ENCODE measurements around the gene SAMD3. TPM values are rescaled to one million over a fixed set of nuclear protein-coding genes. Genes with fewer than 3 reads are reported as not detected.

The SAMD3 gene
- total RNA-seq, 1 donor from 2014 or later = 2.4 TPM

DNA sequence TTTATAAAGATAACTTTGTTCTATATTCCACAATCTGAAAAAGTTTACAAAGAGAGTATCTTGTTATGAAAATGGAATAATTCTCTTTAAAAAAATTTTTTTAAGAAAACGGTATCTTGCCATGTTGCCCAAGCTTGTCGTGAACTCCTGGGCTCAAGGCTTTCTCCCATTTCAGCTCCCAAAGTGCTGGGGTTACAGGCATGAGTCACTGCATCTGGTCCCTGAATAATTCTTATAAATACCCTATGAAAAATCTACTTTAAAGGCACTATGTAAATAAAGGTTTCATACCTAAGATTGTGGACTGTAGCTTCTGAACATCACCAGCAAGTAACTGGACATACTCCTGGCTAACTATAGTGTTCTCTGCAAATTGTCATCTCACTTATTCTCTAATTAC is 60.3 kb downstream of the SAMD3 start:
- Mint-ChIP-seq H3K36me3 (no peaks in the 10 kb centered on the region), H3K9me3 (no peaks in the 10 kb centered on the region), H3K4me1 (ENCODE audit: unreplicated experiment) (no peaks in the 10 kb centered on the region), H3K27me3 (no peaks in the 10 kb centered on the region), H3K4me3 (no peak overlapping the region), H3K27ac (no peak overlapping the region)
- DNase-seq (ENCODE audit: extremely low spot score, unreplicated experiment) = no peak
- TF ChIP-seq, protein P1, sequence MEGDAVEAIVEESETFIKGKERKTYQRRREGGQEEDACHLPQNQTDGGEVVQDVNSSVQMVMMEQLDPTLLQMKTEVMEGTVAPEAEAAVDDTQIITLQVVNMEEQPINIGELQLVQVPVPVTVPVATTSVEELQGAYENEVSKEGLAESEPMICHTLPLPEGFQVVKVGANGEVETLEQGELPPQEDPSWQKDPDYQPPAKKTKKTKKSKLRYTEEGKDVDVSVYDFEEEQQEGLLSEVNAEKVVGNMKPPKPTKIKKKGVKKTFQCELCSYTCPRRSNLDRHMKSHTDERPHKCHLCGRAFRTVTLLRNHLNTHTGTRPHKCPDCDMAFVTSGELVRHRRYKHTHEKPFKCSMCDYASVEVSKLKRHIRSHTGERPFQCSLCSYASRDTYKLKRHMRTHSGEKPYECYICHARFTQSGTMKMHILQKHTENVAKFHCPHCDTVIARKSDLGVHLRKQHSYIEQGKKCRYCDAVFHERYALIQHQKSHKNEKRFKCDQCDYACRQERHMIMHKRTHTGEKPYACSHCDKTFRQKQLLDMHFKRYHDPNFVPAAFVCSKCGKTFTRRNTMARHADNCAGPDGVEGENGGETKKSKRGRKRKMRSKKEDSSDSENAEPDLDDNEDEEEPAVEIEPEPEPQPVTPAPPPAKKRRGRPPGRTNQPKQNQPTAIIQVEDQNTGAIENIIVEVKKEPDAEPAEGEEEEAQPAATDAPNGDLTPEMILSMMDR (conservative IDR thresholded peaks at IDR 0.05) = no peak

DNA sequence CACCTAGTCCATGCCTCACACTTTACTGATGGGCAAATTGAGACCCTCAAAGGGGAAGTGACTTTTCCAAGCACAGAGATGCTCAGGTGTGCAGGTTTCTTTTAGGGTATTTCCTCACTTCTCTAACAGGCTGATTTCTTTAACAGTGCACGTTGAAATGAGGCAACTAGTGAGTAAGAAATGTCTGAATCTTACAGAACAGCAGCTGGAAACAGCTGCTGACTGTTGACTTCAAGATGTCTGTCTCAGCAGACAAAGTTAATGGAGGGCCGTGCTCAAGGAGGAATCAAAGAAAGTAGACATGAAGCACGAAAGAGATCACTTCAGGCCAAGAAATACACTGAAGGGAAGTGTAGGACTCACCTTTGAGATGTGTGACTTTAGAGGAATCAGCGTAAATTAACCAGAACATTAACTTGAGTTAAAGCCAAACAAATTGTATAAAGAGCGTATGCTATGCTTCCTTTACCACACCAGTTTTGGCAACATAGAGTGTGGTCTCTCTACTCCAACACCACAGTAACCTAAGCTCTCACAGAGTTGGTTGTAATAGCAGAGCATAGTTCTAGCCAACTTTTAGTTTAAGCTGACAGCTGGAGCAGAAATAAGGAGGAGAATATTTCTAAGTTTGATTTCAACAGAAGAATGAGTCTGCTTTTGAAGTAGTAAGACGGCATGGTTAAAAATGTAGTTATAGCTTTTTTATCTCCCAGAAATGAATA is 60.9 kb downstream of the SAMD3 start:
- Mint-ChIP-seq H3K4me1 (ENCODE audit: unreplicated experiment) (no peaks in the 10 kb centered on the region), H3K4me3 (no peak overlapping the region), H3K27ac (no peak overlapping the region), H3K27me3 (no peaks in the 10 kb centered on the region), H3K36me3 (no peaks in the 10 kb centered on the region), H3K9me3 (no peaks in the 10 kb centered on the region)
- TF ChIP-seq, protein P1 (conservative IDR thresholded peaks at IDR 0.05) = no peak
- no peak for DNase-seq (ENCODE audit: extremely low spot score, unreplicated experiment)

DNA sequence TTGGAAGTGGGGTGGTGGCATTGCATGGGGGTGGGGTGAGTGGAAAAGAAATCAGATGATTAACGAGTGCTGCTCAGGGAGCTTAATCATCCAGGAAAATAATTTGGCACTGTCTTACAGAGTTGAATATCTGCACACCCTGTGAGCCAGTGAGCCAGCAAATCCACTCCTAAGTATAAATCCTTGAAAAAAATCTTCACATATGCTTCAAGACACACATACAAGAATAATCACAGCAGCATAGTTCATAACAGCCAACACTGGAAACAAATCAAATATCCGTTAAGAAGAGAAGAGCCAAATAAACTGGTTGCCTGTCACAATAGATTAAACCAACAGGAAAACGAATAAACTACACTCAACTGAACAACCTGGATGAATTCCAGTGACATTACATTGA is 62.8 kb downstream of the SAMD3 start:
- TF ChIP-seq, protein P1 (conservative IDR thresholded peaks at IDR 0.05) = no peak
- no peak overlapping the region for H3K4me3 Mint-ChIP-seq
- no peaks in the 10 kb centered on the region for H3K27me3 Mint-ChIP-seq
- H3K9me3 Mint-ChIP-seq = no peaks in the 10 kb centered on the region
- DNase-seq (ENCODE audit: extremely low spot score, unreplicated experiment) = no peak
- H3K36me3 Mint-ChIP-seq = no peaks in the 10 kb centered on the region
- H3K4me1 Mint-ChIP-seq (ENCODE audit: unreplicated experiment) = no peaks in the 10 kb centered on the region
- no peak overlapping the region for H3K27ac Mint-ChIP-seq

DNA sequence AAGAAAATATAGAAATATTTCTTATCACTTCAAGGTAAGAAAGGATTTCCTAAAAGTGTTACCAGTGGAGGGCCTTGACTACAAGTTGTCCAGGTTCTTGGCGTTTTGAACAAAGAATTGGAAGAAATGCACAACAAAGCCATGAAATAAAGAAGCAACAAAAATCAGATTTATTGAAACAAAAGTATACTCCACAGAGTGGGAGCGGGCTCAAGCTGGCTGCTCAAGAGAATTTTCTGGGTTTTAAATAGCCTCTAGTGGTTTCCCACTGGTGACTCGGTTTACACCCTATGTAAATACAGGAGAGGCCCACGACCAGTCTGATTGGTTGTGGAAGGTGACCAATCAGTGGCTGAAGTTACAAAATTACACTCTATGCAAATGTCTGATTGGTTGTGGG is 64.2 kb downstream of the SAMD3 start:
- H3K36me3 Mint-ChIP-seq = no peaks in the 10 kb centered on the region
- TF ChIP-seq, protein P1 (conservative IDR thresholded peaks at IDR 0.05) = no peak
- DNase-seq (ENCODE audit: extremely low spot score, unreplicated experiment) = no peak
- no peaks in the 10 kb centered on the region for H3K4me1 Mint-ChIP-seq (ENCODE audit: unreplicated experiment)
- no peaks in the 10 kb centered on the region for H3K9me3 Mint-ChIP-seq
- H3K27me3 Mint-ChIP-seq = no peaks in the 10 kb centered on the region
- H3K27ac Mint-ChIP-seq = no peak overlapping the region
- H3K4me3 Mint-ChIP-seq = no peak overlapping the region

DNA sequence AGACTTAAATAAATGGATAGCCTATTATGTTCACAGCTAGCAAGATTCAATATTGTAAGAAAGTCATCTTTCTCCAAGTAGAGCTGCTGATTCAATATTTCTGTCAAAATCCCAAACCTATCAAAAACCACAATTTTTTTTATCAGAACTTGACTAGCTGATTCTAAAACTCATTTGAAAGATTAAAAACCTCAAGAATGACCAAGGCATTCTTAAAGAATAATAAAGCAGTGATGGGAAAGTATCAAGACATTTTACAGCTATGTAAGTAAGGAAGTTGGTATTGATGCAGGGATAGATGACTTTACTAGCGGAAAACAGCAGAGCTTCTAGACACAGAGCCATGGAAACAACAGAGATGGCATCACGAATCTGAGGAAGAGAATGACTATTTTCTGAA is 64.7 kb downstream of the SAMD3 start:
- Mint-ChIP-seq H3K9me3 (no peaks in the 10 kb centered on the region), H3K4me1 (ENCODE audit: unreplicated experiment) (no peaks in the 10 kb centered on the region), H3K27me3 (no peaks in the 10 kb centered on the region), H3K4me3 (no peak overlapping the region), H3K27ac (no peak overlapping the region), H3K36me3 (no peaks in the 10 kb centered on the region)
- TF ChIP-seq, protein P1 (conservative IDR thresholded peaks at IDR 0.05) = no peak
- no peak for DNase-seq (ENCODE audit: extremely low spot score, unreplicated experiment)
